Activated CD4-positive, CD25-positive, alpha-beta regulatory T cell treated with anti-CD3 and anti-CD28 coated beads, Interleukin-2, amount 50 U/mL, for 16 hours (primary cell): Measurements from ENCODE around the gene PLA2G4B.
"Not testable (repeated sequence)": the region's sequence is repeated elsewhere in the genome, so short reads cannot be mapped to it uniquely, and the experiment has no call there.

Experiments
- DNase-seq: peaks from one replicate; pipeline ENCODE4 v3.0.0-alpha.2; 2020; ENCODE audit warnings: low read depth, low spot score

The PLA2G4B gene

GRCh38 chr15:41825572-41826535 lies 12.8 kb upstream of the PLA2G4B start:
- no peak for DNase-seq

- DNase-seq, result no peak
Measured at GRCh38 chr15:41827290-41827879, 11.3 kb upstream of the PLA2G4B start.

- peak; percentile 91 for DNase-seq
Measured at GRCh38 chr15:41827880-41828806, 10.5 kb upstream of the PLA2G4B start, which contains the start of gene JMJD7. Gene JMJD7 (plus strand): TSS chr15:41828092. CDS start chr15:41828125, 33 bp downstream.

- no peak for DNase-seq
Measured at GRCh38 chr15:41828807-41829141, 9.9 kb upstream of the PLA2G4B start.

- no peak for DNase-seq
Measured at GRCh38 chr15:41829959-41830646, 8.5 kb upstream of the PLA2G4B start.

GRCh38 chr15:41831291-41831690 lies 7.4 kb upstream of the PLA2G4B start:
- DNase-seq, result not testable (repeated sequence)

- DNase-seq, result no peak
Measured at GRCh38 chr15:41832208-41832607, 6.4 kb upstream of the PLA2G4B start.

GRCh38 chr15:41832875-41833274 lies 5.8 kb upstream of the PLA2G4B start:
- no peak for DNase-seq

GRCh38 chr15:41834096-41834495 lies 4.6 kb upstream of the PLA2G4B start:
- no peak for DNase-seq

GRCh38 chr15:41836073-41836472 lies 2.6 kb upstream of the PLA2G4B start:
- no peak for DNase-seq

GRCh38 chr15:41836713-41837454 lies 1.8 kb upstream of the PLA2G4B start:
- no peak for DNase-seq

- no peak for DNase-seq
Measured at GRCh38 chr15:41839781-41840491, 1.3 kb downstream of the PLA2G4B start.

- DNase-seq, result no peak
Measured at GRCh38 chr15:41840673-41841072, 2.0 kb downstream of the PLA2G4B start.

- no peak for DNase-seq
Measured at GRCh38 chr15:41841131-41841530, 2.5 kb downstream of the PLA2G4B start.

GRCh38 chr15:41842229-41842628 lies 3.6 kb downstream of the PLA2G4B start:
- DNase-seq, result no peak

GRCh38 chr15:41843571-41843970 lies 4.9 kb downstream of the PLA2G4B start:
- DNase-seq, result no peak

GRCh38 chr15:41844814-41845213 lies 6.2 kb downstream of the PLA2G4B start:
- DNase-seq, result no peak

GRCh38 chr15:41847206-41847605 lies 8.6 kb downstream of the PLA2G4B start:
- no peak for DNase-seq

- no peak for DNase-seq
Measured at GRCh38 chr15:41847981-41848380, 9.3 kb downstream of the PLA2G4B start.

- DNase-seq, result no peak
Measured at GRCh38 chr15:41848631-41849030, 10.0 kb downstream of the PLA2G4B start.
